ENCODE results near the gene CCNK. TPM values are rescaled to one million over a fixed set of nuclear protein-coding genes. Genes with fewer than 3 reads are reported as not detected.
A peak's percentile ranks its signal among the peaks of the same experiment; 100 is the strongest.

CCNK gene
- total and polyA plus RNA-seq, 10 of the 15 experiments (the other 5 are each of a cell fraction or from before 2014, with no cell fraction given), result 10.8 to 88.0 (median 22.5) TPM

GRCh38 chr14:99479906-99480869 is 1.0 kb upstream of the CCNK start, which contains the start of gene SETD3 (continued):
- peak; percentile 73; the same call in 1 of the 2 replicates for TF ChIP-seq NKRF (conservative IDR thresholded peaks at IDR 0.05)
- no peak for TF ChIP-seq SUZ12 (IDR thresholded peaks at IDR 0.05; ENCODE audit: unreplicated experiment)
- TF ChIP-seq DPF2 (IDR thresholded peaks at IDR 0.05), result peak; percentile 47; the same call in 1 of the 2 replicates
- no peak for TF ChIP-seq TCF3 (IDR thresholded peaks at IDR 0.05; ENCODE audit: borderline replicate concordance, insufficient read depth, low read depth, low read length)
- TF ChIP-seq RELB (IDR thresholded peaks at IDR 0.05; ENCODE audit: low read depth), result 0 out of 2 replicates have a peak, but pooled peaks have one; percentile 27
- no peak for TF ChIP-seq ZNF207 (IDR thresholded peaks at IDR 0.05; ENCODE audit: borderline replicate concordance)
- 0 out of 3 replicates have a peak, but pooled peaks of 1 of the 2 experiments have one; percentile 11 for TF ChIP-seq EGR1 (IDR thresholded peaks at IDR 0.05; ENCODE audit: borderline replicate concordance in 1 of 2, low read depth in 2 of 2, low read length in 2 of 2)
- TF ChIP-seq LARP7 (IDR thresholded peaks at IDR 0.05), result peak; percentile 86; the same call in 1 of the 2 replicates
- TF ChIP-seq MXI1 (IDR thresholded peaks at IDR 0.05; ENCODE audit: low read depth, low read length), result no peak
- TF ChIP-seq HDAC6 (IDR thresholded peaks at IDR 0.05; ENCODE audit: unreplicated experiment), result peak; percentile 60
- 0 out of 2 replicates have a peak, but pooled peaks have one; percentile 53 for TF ChIP-seq SMARCA5 (IDR thresholded peaks at IDR 0.05)
- TF ChIP-seq PRDM15 (CRISPR knock-in tag; IDR thresholded peaks at IDR 0.05), result no peak
- TF ChIP-seq NR2F1 (conservative IDR thresholded peaks at IDR 0.05), result peak; percentile 51; the same call in 1 of the 2 replicates
- TF ChIP-seq EED (IDR thresholded peaks at IDR 0.05; ENCODE audit: low read depth), result 0 out of 2 replicates have a peak, but pooled peaks have one; percentile 36
- TF ChIP-seq NFIC (IDR thresholded peaks at IDR 0.05; ENCODE audit: low read depth, low read length), result no peak
- 0 out of 2 replicates have a peak, but pooled peaks have one; percentile 26 for TF ChIP-seq PKNOX1 (IDR thresholded peaks at IDR 0.05)
- TF ChIP-seq RUNX3 (IDR thresholded peaks at IDR 0.05; ENCODE audit: low read length), result no peak

All from GM12878 (cell line).